PC-3 (cell line): ENCODE data around the gene TAGAP. TPM values are rescaled to one million over a fixed set of nuclear protein-coding genes. Genes with fewer than 3 reads are reported as not detected.

ENCODE experiments used
- ATAC-seq: fragments of 200-7000 bp; cut with Tn5 transposase; 2 replicates; pipeline ENCODE4 v1.9.1; 2020; ENCODE audit warnings: mild to moderate bottlenecking, moderate library complexity
- BruUV-seq: library from RNA; stranded (reverse); fragments of 400-500 nt; replicated peaks from 2 replicates; lab custom pipeline; 2021; lab: Mats Ljungman, UMichigan
- CTCF ChIA-PET: fragments of 300-600 bp; sonication (Branson Sonifier 250); formaldehyde crosslinking; loops from one replicate; lab custom pipeline; 2022; ENCODE audit warnings: antibody characterized with exemption; lab: Charles Lee
- POLR2A ChIA-PET: fragments of 300-600 bp; sonication (Branson Sonifier 250); formaldehyde crosslinking; loops from one replicate; lab custom pipeline; 2022; ENCODE audit warnings: antibody characterized with exemption; ENCODE audit not compliant: unreplicated experiment; lab: Charles Lee
- DNase-seq: peaks from one replicate; pipeline ENCODE4 v3.0.0-alpha.2; 2015
- H2AFZ ChIP-seq: fragments of 300-600 bp; sonication (generic); 2 replicates; pipeline ENCODE4 v1.6.0; 2016; ENCODE audit warnings: antibody characterized with exemption, low read length
- H3F3A ChIP-seq: fragments of 300-600 bp; sonication (generic); one replicate; pipeline ENCODE4 v1.6.0; 2017; ENCODE audit warnings: antibody characterized with exemption, low read length, control low read depth, mild to moderate bottlenecking; ENCODE audit not compliant: unreplicated experiment
- H3K27ac ChIP-seq: fragments of 300-600 bp; sonication (generic); 2 replicates; pipeline ENCODE4 v1.5.1; 2016; ENCODE audit warnings: mild to moderate bottlenecking, low read length
- H3K27me3 ChIP-seq: fragments of 300-600 bp; sonication (generic); 2 replicates; pipeline ENCODE4 v1.6.1; 2016; ENCODE audit warnings: low read length, mixed read lengths
- H3K36me3 ChIP-seq: fragments of 300-600 bp; sonication (generic); 2 replicates; pipeline ENCODE4 v1.6.1; 2016; ENCODE audit warnings: low read depth, mixed run types, low read length, mixed read lengths
- H3K4me1 ChIP-seq: fragments of 300-600 bp; sonication (generic); 2 replicates; pipeline ENCODE4 v1.5.1; 2016; ENCODE audit warnings: low read length; ENCODE audit not compliant: insufficient read depth
- H3K4me2 ChIP-seq: fragments of 300-600 bp; sonication (generic); 2 replicates; pipeline ENCODE4 v1.6.0; 2016; ENCODE audit warnings: low read length
- H3K4me3 ChIP-seq: fragments of 300-600 bp; sonication (generic); 2 replicates; pipeline ENCODE4 v1.5.1; 2016; ENCODE audit warnings: mild to moderate bottlenecking, low read length, mixed read lengths
- H3K79me2 ChIP-seq: fragments of 300-600 bp; sonication (generic); 2 replicates; pipeline ENCODE4 v1.6.1; 2017; ENCODE audit warnings: low read length, mixed read lengths
- H3K9ac ChIP-seq: fragments of 300-600 bp; sonication (generic); 2 replicates; pipeline ENCODE4 v1.6.0; 2016; ENCODE audit warnings: mild to moderate bottlenecking, low read length
- H3K9me2 ChIP-seq: fragments of 300-600 bp; sonication (generic); replicated peaks from 2 replicates; pipeline ENCODE4 v1.6.1; 2016; ENCODE audit warnings: mixed run types, low read length, mixed read lengths
- H3K9me3 ChIP-seq: fragments of 300-600 bp; sonication (generic); 2 replicates; pipeline ENCODE4 v1.6.1; 2016; ENCODE audit warnings: low read length, mixed read lengths
- H4K20me1 ChIP-seq: fragments of 300-600 bp; sonication (generic); 2 replicates; pipeline ENCODE4 v1.6.1; 2016; ENCODE audit warnings: low read length, mixed read lengths
- CTCF ChIP-seq: fragments of 300-600 bp; sonication (generic); conservative IDR thresholded peaks from 2 replicates; pipeline ENCODE4 v1.5.1; 2017; ENCODE audit warnings: antibody characterized with exemption, low read depth, mild to moderate bottlenecking, low read length
- EZH2 ChIP-seq: fragments of 300-600 bp; sonication (generic); IDR thresholded peaks from one replicate; pipeline ENCODE4 v1.6.1; 2017; ENCODE audit warnings: antibody characterized with exemption, mild to moderate bottlenecking, low read length; ENCODE audit not compliant: unreplicated experiment
- EZH2phosphoT487 ChIP-seq: fragments of 300-600 bp; sonication (generic); IDR thresholded peaks from 2 replicates; pipeline ENCODE4 v1.6.1; 2018; ENCODE audit warnings: mild to moderate bottlenecking, antibody characterized with exemption, low read length, borderline replicate concordance
- intact Hi-C: fragments of 100-400 bp; cut with micrococcal nuclease; formaldehyde crosslinking; loops from 2 replicates; pipeline ENCODE4 v1.9.0; 2023
- total RNA-seq: library from RNA; depleted of rRNA; stranded (reverse); fragments of >200 nt; gene quantifications from 2 replicates; pipeline ENCODE4 v1.2.3, GENCODE V29; 2014; rRNA removed

Gene TAGAP
- total RNA-seq, 1 experiment from 2014 or later: not detected

GRCh38 chr6:158987657-158988056 is 57.1 kb downstream of the TAGAP start:
- no peak overlapping the region for H3K9ac ChIP-seq
- no peaks in the 10 kb centered on the region for H3F3A ChIP-seq
- H3K9me2 ChIP-seq: no peaks in the 10 kb centered on the region
- H4K20me1 ChIP-seq: no peaks in the 10 kb centered on the region
- no peak overlapping the region for H3K4me2 ChIP-seq
- ChIA-PET POLR2A (interaction anchor here (0.6 kb wide), 1 partner anchor 118 kb away, joined by 6 read pairs; no protein-coding TSS in a partner anchor), CTCF (no interaction called here)
- no peaks in the 10 kb centered on the region for H3K36me3 ChIP-seq
- H3K27me3 ChIP-seq: no peaks in the 10 kb centered on the region
- no TSS peak for BruUV-seq
- intact Hi-C loops: no loop called here
- H2AFZ ChIP-seq: no peak overlapping the region
- ATAC-seq (no peak), DNase-seq (no peak)
- no peaks in the 10 kb centered on the region for H3K9me3 ChIP-seq
- TF ChIP-seq EZH2 (no peak), CTCF (no peak), EZH2phosphoT487 (no peak)
- H3K4me1 ChIP-seq: no peaks in the 10 kb centered on the region
- H3K4me3 ChIP-seq: no peak overlapping the region
- H3K27ac ChIP-seq: no peak overlapping the region
- no peaks in the 10 kb centered on the region for H3K79me2 ChIP-seq

Other genes starting within 250 kb of the TAGAP start
- 182 and 200 TPM in 2 replicates for gene EZR, start 225.6 kb downstream of the TAGAP start, total RNA-seq
- gene RSPH3, start 44.8 kb downstream of the TAGAP start, total RNA-seq: 2.9 and 3.1 TPM in 2 replicates
- not detected in 2 replicates for gene FNDC1, start 124.4 kb upstream of the TAGAP start, total RNA-seq